GM12878 (cell line): ENCODE measurements around the gene CEP83. TPM values are rescaled to one million over a fixed set of nuclear protein-coding genes. Genes with fewer than 3 reads are reported as not detected.

ENCODE experiments used
- ATF7 ChIP-seq: fragments of 450-650 bp; IDR thresholded peaks from 2 replicates; pipeline ENCODE4 v1.6.1; 2016; ENCODE audit warnings: low read depth, mild to moderate bottlenecking
- BACH1 ChIP-seq: fragments of 450-650 bp; IDR thresholded peaks from 2 replicates; pipeline ENCODE4 v1.6.1; 2017; ENCODE audit warnings: mild to moderate bottlenecking, borderline replicate concordance
- BHLHE40 ChIP-seq, 2 experiments: fragments of 450-650 bp in 1 of 2; IDR thresholded peaks; 2 replicates each; pipeline ENCODE4 v1.6.1; 2011 to 2017; ENCODE audit warnings: low read depth in 2 of 2, borderline replicate concordance in 1 of 2, improper control_type of control experiment in 1 of 2, low read length in 1 of 2, mild to moderate bottlenecking in 1 of 2
- CBFB ChIP-seq: IDR thresholded peaks from 2 replicates; pipeline ENCODE4 v1.6.1; 2016; ENCODE audit warnings: antibody characterized with exemption, low read depth
- CBX5 ChIP-seq: sonication (generic); IDR thresholded peaks from 2 replicates; pipeline ENCODE4 v1.6.1; 2016; ENCODE audit warnings: low read depth, moderate library complexity, mild to moderate bottlenecking, inconsistent platforms
- CREM ChIP-seq: IDR thresholded peaks from 2 replicates; pipeline ENCODE4 v1.6.1; 2014; ENCODE audit warnings: antibody characterized with exemption, low read depth
- FOS ChIP-seq: IDR thresholded peaks from 3 replicates; pipeline ENCODE4 v1.6.1; 2011; ENCODE audit warnings: borderline replicate concordance; ENCODE audit not compliant: insufficient read length; ENCODE audit errors: extremely low read depth
- GABPA ChIP-seq: IDR thresholded peaks from 2 replicates; pipeline ENCODE4 v1.6.1; 2014; ENCODE audit warnings: antibody characterized with exemption, low read depth, mild to moderate bottlenecking, inconsistent platforms
- IKZF1 ChIP-seq: fragments of 450-650 bp; conservative IDR thresholded peaks from 2 replicates; pipeline ENCODE4 v1.6.1; 2017; ENCODE audit warnings: antibody characterized with exemption, mild to moderate bottlenecking
- IRF4 ChIP-seq: IDR thresholded peaks from 2 replicates; pipeline ENCODE4 v1.6.1; 2011; ENCODE audit warnings: low read depth, low read length
- JUNB ChIP-seq: IDR thresholded peaks from 2 replicates; pipeline ENCODE4 v1.6.1; 2016; ENCODE audit warnings: antibody characterized with exemption, mild to moderate bottlenecking
- JUND ChIP-seq: IDR thresholded peaks from 2 replicates; pipeline ENCODE4 v1.6.1; 2012; ENCODE audit warnings: low read depth, mild to moderate bottlenecking, low read length, improper control_type of control experiment, moderate library complexity
- KLF5 ChIP-seq: fragments of 450-650 bp; IDR thresholded peaks from 2 replicates; pipeline ENCODE4 v1.6.1; 2014; ENCODE audit warnings: mild to moderate bottlenecking; ENCODE audit not compliant: partially characterized antibody
- MYB ChIP-seq: fragments of 150-350 bp; IDR thresholded peaks from 2 replicates; pipeline ENCODE4 v1.6.1; 2014; ENCODE audit warnings: mild to moderate bottlenecking, low read depth, low read length, borderline replicate concordance
- NBN ChIP-seq: fragments of 450-650 bp; IDR thresholded peaks from 2 replicates; pipeline ENCODE4 v1.6.1; 2016
- NFYA ChIP-seq: IDR thresholded peaks from 2 replicates; pipeline ENCODE4 v1.6.1; 2011; ENCODE audit warnings: low read depth, mild to moderate bottlenecking, low read length, improper control_type of control experiment, borderline replicate concordance
- NR2F1 ChIP-seq: fragments of 450-650 bp; conservative IDR thresholded peaks from 2 replicates; pipeline ENCODE4 v1.6.1; 2017; ENCODE audit warnings: mild to moderate bottlenecking
- PML ChIP-seq: IDR thresholded peaks from 2 replicates; pipeline ENCODE4 v1.6.1; 2012; ENCODE audit warnings: low read length, inconsistent platforms
- POLR2AphosphoS5 ChIP-seq: IDR thresholded peaks from 2 replicates; pipeline ENCODE4 v1.6.1; 2011; ENCODE audit warnings: mild to moderate bottlenecking, low read length, inconsistent platforms
- RB1 ChIP-seq: fragments of 450-650 bp; formaldehyde crosslinking; IDR thresholded peaks from 2 replicates; pipeline ENCODE4 v1.6.1; 2017; ENCODE audit warnings: mild to moderate bottlenecking, borderline replicate concordance
- RUNX3 ChIP-seq: IDR thresholded peaks from 2 replicates; pipeline ENCODE4 v1.6.1; 2012; ENCODE audit warnings: low read length, inconsistent platforms
- SMARCA5 ChIP-seq: fragments of 450-650 bp; IDR thresholded peaks from 2 replicates; pipeline ENCODE4 v1.6.1; 2017; ENCODE audit warnings: mild to moderate bottlenecking
- SREBF1 ChIP-seq: IDR thresholded peaks from 2 replicates; pipeline ENCODE4 v1.6.1; 2012; ENCODE audit warnings: mild to moderate bottlenecking, low read length
- TBL1XR1 ChIP-seq: IDR thresholded peaks from 2 replicates; pipeline ENCODE4 v1.6.1; 2012; ENCODE audit warnings: low read depth, low read length, improper control_type of control experiment
- TCF7 ChIP-seq: IDR thresholded peaks from 2 replicates; pipeline ENCODE4 v1.6.1; 2014; ENCODE audit warnings: antibody characterized with exemption, borderline replicate concordance
- YBX1 ChIP-seq: fragments of 450-650 bp; IDR thresholded peaks from 2 replicates; pipeline ENCODE4 v1.6.1; 2016; ENCODE audit warnings: antibody characterized with exemption
- ZBED1 ChIP-seq: IDR thresholded peaks from 2 replicates; pipeline ENCODE4 v1.6.1; 2016; ENCODE audit warnings: borderline replicate concordance
- ZNF24 ChIP-seq: fragments of 450-650 bp; IDR thresholded peaks from 2 replicates; pipeline ENCODE4 v1.6.1; 2017; ENCODE audit warnings: antibody characterized with exemption, mild to moderate bottlenecking
- polyA plus RNA-seq, 11 experiments: library from polyadenylated mRNA; depleted of rRNA in 4 of 11; unstranded in 6 of 11; stranded (reverse) in 5 of 11; fragments of >200 nt; fragmentation: Nextera tagmentation in 4 of 11; fragmentation: Illumina TruSeq in 1 of 11; extraction: Ambion mirVana in 4 of 11; extraction: Trizol in 1 of 11; gene quantifications; 1 replicate in 1 of 11; 2 replicates in 10 of 11; pipeline versions ENCODE4 v1.2.1 to v1.2.3, GENCODE V29; 2011 to 2016; ENCODE audit warnings: inconsistent platforms in 2 of 11, missing spikeins in 2 of 11, low read depth in 1 of 11
- total RNA-seq, 4 experiments: library from RNA; depleted of rRNA in 3 of 4; stranded (reverse); fragments of >200 nt in 3 of 4; fragmentation: Illumina TruSeq in 1 of 4; extraction: Trizol in 1 of 4; gene quantifications; 2 replicates each; pipeline versions ENCODE4 v1.2.1 to v1.2.3, GENCODE V29; 2013 to 2021
- TF ChIP-seq, protein P1 (sequence below): IDR thresholded peaks from 2 replicates; pipeline ENCODE4 v1.6.1; 2012; ENCODE audit warnings: low read depth, low read length, improper control_type of control experiment
- TF ChIP-seq, protein P2 (sequence below): fragments of 150-350 bp; IDR thresholded peaks from 2 replicates; pipeline ENCODE4 v1.6.1; 2016; ENCODE audit warnings: low read depth, low read length

Gene CEP83
- total and polyA plus RNA-seq, 10 of the 15 experiments (the other 5 are each of a cell fraction or from before 2014, with no cell fraction given) = 4.3 to 39.0 (median 22.5) TPM

DNA sequence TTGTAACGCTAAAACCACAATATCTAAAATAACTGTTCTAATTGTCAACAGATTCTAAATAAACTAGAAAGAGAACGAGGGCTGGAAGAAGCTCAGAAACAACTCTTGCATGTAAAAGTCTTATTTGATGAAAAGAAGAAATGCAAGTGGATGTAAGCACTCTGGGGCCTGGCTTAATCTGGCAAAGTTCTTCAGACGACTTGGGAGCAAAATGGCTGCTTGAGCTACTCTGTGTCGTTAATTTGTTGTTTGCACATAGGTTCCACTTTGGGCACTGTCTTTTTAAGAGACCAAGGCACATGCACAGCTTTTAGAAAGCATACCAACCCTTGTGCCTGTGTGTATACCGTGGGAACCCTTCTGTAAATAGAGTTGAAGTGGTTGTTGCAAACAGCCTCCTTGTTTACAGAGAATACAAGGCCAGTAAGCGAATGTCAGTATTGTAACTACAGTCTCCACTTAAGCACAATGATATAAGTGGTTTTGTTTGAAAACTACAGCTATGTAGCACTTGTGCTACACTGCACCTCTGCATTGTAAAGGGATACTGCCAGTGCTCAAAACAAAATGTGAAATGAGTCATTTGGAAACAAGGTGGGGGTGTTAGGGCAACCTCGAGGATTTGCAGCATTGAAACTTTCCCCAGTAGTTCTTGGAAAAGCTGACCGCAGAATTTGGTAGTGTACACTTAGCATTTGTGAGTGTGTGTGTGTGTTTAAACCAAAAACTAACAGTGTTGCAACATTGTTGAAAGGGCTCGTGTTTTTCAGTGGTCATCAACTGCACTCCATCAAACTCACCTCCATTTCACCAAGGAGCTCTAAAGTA is 154.3 kb downstream of the CEP83 start (continued):
- TF ChIP-seq TCF7 (peak; percentile 39; the same call in 1 of the 2 replicates), BHLHE40 (IDR thresholded peaks at IDR 0.05; ENCODE audit: borderline replicate concordance in 1 of 2, low read depth in 2 of 2, low read length in 1 of 2) (no peak), ZNF24 (0 out of 2 replicates have a peak, but pooled peaks have one; percentile 37), RB1 (no peak), ZBED1 (no peak), PML (no peak; the same call in 1 of the 2 replicates), GABPA (0 out of 2 replicates have a peak, but pooled peaks have one; percentile 13), POLR2AphosphoS5 (no peak), YBX1 (no peak), KLF5 (no peak), NBN (0 out of 2 replicates have a peak, but pooled peaks have one; percentile 53), CREM (peak; percentile 58; the same call in 1 of the 2 replicates), CBX5 (peak; percentile 71; the same call in 1 of the 2 replicates), ATF7 (peak; percentile 58; the same call in 1 of the 2 replicates), IRF4 (peak; percentile 92), BACH1 (peak; percentile 44; the same call in 1 of the 2 replicates), TBL1XR1 (0 out of 2 replicates have a peak, but pooled peaks have one; percentile 36), JUNB (peak; percentile 92), JUND (peak; percentile 83), SMARCA5 (no peak), FOS (no peak), CBFB (peak; percentile 62; the same call in 1 of the 2 replicates), RUNX3 (peak; percentile 99), NR2F1 (0 out of 2 replicates have a peak, but pooled peaks have one; percentile 36), SREBF1 (no peak), NFYA (no peak), MYB (no peak), IKZF1 (peak; percentile 98)
- TF ChIP-seq, protein P1, sequence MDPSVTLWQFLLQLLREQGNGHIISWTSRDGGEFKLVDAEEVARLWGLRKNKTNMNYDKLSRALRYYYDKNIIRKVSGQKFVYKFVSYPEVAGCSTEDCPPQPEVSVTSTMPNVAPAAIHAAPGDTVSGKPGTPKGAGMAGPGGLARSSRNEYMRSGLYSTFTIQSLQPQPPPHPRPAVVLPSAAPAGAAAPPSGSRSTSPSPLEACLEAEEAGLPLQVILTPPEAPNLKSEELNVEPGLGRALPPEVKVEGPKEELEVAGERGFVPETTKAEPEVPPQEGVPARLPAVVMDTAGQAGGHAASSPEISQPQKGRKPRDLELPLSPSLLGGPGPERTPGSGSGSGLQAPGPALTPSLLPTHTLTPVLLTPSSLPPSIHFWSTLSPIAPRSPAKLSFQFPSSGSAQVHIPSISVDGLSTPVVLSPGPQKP = no peak
- TF ChIP-seq, protein P2, sequence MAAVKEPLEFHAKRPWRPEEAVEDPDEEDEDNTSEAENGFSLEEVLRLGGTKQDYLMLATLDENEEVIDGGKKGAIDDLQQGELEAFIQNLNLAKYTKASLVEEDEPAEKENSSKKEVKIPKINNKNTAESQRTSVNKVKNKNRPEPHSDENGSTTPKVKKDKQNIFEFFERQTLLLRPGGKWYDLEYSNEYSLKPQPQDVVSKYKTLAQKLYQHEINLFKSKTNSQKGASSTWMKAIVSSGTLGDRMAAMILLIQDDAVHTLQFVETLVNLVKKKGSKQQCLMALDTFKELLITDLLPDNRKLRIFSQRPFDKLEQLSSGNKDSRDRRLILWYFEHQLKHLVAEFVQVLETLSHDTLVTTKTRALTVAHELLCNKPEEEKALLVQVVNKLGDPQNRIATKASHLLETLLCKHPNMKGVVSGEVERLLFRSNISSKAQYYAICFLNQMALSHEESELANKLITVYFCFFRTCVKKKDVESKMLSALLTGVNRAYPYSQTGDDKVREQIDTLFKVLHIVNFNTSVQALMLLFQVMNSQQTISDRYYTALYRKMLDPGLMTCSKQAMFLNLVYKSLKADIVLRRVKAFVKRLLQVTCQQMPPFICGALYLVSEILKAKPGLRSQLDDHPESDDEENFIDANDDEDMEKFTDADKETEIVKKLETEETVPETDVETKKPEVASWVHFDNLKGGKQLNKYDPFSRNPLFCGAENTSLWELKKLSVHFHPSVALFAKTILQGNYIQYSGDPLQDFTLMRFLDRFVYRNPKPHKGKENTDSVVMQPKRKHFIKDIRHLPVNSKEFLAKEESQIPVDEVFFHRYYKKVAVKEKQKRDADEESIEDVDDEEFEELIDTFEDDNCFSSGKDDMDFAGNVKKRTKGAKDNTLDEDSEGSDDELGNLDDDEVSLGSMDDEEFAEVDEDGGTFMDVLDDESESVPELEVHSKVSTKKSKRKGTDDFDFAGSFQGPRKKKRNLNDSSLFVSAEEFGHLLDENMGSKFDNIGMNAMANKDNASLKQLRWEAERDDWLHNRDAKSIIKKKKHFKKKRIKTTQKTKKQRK = no peak
